HPDE6-E6E7 (cell line): ENCODE results near the gene ZG16B.

Source experiments
- DNase-seq: peaks from one replicate; pipeline ENCODE4 v3.0.0; 2011; ENCODE audit warnings: missing footprints; ENCODE audit errors: extremely low spot score

Gene ZG16B, protein sequence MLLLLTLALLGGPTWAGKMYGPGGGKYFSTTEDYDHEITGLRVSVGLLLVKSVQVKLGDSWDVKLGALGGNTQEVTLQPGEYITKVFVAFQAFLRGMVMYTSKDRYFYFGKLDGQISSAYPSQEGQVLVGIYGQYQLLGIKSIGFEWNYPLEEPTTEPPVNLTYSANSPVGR

GRCh38 chr16:2829501-2830354, at the start of gene ZG16B:
Gene ZG16B, plus strand, starts transcription at chr16:2830303. Its CDS starts 139 bp downstream, at chr16:2830442.
- DNase-seq: no peak

GRCh38 chr16:2782583-2783351, 47.3 kb upstream of the ZG16B start:
- no peak for DNase-seq

DNA sequence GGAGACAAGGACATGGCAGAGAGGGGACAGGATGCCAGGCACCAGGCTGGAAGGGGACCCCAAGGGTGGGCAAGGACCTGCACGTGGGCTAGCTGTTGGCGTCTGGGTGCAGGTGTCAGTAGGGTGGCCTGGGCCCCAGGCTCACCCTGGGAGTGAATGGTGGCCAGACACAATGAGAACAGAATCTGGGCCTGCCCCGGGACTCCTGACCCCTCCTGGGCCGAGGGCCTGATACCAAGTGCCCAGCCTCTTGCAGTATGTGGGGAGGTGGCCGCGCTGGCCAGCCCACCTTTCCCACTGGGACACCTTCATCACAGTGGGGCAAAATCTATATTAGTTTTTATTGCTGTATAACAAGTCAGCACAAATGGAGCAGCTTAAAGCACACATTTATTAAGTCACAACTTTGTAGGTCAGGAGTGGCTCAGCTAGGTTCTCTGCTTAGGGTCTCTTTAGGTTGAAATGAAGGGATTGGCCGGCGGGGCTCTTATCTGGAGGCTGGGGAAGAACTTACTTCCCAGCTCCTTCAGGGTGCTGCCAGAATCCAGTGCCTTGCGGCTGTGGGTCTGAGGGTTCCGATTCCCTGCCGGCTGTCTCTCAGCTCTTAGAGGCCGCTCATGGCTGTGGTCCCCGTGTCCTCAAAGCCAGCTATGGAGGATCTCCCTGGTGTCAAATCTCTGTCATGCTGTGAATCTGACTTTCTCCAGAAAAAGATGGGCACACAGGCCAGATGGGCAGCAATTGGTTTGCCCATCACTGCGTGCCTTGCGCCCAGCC, 46.3 kb upstream of the ZG16B start:
- DNase-seq: no peak

GRCh38 chr16:2784358-2785100, 45.6 kb upstream of the ZG16B start:
- no peak for DNase-seq

- no peak for DNase-seq
Measured at GRCh38 chr16:2785101-2785991, 44.8 kb upstream of the ZG16B start.

DNA sequence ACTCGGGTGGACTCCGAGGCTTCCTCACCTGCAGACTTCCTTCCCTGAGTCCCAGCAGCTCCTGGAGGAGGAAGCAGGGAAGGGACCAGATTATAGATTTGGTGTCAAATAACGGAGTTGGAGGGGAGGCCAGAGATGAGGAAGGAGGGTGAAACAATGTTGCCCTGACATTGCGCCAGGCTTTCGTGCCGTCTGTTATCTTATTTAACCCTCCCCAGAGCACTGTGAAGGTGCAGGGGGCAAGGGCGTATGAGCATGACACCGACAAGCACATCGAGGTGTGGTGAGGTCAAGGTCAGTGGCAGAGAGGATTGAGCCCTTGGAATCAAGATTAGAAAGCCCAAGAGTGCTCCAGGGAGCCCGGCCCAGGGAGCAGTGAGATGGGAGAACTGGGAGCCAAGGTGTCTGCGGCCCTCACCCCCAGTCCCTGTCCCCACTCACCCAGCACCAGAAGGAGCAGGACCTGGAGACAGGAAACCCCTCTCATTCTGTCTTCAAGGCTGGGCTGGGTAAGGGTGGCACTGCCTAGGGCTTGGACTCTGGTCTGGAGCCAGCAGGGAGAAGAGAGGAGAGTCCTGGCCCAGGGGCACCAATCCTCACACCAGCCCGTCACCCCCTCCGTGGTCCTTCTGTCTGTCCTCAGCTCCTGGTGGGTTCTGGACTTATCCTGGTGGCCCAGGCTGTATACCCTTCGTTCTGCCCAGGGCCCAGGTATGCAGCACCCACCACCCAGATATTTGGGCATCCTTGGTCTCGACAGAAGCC, 43.9 kb upstream of the ZG16B start:
- no peak for DNase-seq

DNA sequence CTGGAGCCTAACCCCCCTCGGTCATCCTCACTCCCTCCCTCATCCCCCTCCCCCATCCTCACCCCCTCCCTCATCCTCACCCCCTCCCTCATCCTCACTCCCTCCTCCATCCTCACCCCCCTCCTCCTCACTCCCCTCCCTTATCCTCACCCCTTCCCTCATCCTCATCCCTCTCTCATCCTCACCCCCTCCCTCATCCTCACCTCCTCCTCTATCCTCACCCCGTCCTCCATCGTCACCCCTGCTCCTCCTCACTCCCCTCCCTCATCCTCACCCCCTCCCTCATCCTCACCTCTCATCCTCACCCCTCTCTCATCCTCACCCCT, 43.3 kb upstream of the ZG16B start:
- no peak for DNase-seq

DNA sequence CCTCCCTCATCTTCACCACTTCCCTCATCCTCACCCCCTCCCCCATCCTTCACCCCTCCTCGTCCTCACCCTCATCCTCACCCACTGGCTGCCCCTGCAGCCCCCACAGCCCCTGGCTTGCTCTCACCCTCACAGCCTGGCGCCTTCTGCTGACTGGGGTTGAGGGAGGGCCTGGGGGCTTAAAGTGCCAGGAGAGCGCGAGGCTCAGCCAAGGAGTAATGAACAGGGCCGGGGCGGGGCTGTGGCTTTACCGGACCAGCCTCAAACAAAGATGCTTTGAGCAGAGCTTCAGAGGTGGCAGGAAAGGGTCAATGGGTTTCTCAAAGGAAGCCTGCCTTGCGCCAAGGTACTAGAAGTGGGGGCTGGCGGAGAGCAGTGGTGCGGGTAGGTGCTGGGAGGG, 42.7 kb upstream of the ZG16B start, which contains the start of gene PRSS33:
PRSS33 (minus strand) TSS at position 155 of the 400 bp plus-strand sequence. CDS start 1,013 bp downstream, outside the sequence.
- DNase-seq: no peak

DNA sequence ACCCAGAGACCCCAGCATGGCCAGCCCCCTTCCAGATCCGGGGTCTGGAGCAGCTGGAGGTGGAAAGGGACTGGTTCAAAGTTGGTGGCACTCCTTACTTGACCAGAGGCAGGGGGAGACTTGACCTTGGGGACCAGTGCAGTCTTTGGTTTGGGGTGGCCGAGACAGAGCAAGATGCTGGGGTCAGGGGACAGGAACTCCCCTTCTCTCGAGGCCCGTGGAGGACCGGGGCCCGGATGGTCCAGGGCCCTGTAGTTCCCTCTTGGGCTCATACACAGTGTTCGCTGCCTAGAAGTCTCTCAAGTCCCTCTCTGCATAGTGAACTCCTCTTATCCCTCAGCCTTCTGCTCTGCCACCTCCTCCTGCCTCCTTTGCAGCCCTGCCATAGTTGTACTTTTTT, 42.1 kb upstream of the ZG16B start:
- DNase-seq: no peak

- no peak for DNase-seq
Measured at GRCh38 chr16:2790631-2791030, 39.5 kb upstream of the ZG16B start.

DNA sequence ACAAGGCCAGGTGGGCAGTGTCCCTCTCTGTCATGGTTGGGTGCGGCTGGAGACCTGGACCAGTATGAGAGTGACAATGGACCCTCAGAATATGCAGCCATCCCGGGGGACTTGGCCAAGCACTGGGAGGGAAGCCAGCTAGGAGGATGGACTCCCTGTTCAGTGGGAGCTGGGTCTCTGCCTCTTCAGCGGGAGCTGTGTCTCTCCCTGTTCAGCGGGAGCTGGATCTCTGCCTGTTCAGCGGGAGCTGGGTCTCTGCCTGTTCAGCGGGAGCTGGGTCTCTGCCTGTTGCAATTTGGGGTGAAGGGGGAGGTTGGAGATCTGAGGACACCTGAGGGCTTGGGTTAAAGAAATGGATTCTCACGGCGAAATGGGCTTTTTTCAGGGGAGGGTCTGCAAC, 38.9 kb upstream of the ZG16B start:
- DNase-seq: no peak

DNA sequence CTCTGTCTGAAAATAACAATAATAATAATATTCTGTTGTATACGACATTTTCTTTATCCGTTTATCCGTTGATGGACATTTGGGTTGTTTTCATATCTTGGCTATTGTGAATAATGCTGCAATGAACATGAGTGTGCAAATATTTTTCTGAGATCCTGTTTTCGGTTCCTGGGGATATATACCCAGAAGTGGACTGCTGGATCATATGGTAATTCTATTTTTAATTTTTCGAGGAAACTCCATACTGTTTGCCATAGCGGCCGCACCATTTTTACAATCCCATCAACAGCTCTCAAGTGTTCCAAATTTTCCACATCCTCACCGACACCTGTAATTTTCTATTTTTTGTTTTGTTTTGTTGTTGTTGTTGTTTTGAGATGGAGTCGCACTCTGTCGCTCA, 37.2 kb upstream of the ZG16B start:
- DNase-seq: no peak

DNA sequence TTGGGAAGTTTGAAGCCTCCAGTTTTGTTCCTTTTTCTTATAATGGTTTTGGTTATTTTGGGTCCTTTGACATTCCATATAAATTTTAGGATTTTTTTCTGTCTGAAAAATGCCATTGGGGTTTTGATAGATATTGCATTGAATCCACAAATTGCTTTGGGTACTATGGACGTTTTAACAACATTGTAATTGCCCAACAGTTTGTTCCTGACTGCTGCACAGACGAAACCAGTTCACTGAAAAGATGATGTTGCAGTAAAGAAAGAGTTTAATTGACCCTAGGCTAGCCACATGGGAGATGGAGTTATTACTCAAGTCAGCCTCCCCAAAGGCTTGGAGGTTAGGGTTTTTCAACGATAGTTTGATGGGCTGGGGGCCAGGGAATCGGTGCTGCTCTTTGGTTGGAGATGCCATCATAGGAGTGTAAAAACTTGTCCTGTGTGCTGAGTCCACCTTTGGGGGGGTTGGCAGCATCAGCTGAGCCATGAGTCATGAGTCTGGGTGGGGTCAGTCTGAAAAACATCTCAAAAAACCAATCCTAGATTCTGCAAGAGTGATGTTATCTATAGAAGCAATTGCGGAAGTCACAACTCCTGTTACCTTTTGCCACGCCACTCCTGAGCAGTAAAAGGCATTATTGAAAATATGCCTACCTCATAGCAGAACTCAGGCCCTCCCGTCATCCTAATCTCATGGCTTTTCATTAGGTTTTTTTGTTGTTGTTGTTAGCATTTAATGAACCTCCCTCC, 34.5 kb upstream of the ZG16B start:
- DNase-seq: no peak

- no peak for DNase-seq
Measured at GRCh38 chr16:2798723-2799204, 31.3 kb upstream of the ZG16B start.

GRCh38 chr16:2799205-2799858, 30.8 kb upstream of the ZG16B start:
- DNase-seq: no peak

- no peak for DNase-seq
Measured at GRCh38 chr16:2799859-2800226, 30.3 kb upstream of the ZG16B start.

DNA sequence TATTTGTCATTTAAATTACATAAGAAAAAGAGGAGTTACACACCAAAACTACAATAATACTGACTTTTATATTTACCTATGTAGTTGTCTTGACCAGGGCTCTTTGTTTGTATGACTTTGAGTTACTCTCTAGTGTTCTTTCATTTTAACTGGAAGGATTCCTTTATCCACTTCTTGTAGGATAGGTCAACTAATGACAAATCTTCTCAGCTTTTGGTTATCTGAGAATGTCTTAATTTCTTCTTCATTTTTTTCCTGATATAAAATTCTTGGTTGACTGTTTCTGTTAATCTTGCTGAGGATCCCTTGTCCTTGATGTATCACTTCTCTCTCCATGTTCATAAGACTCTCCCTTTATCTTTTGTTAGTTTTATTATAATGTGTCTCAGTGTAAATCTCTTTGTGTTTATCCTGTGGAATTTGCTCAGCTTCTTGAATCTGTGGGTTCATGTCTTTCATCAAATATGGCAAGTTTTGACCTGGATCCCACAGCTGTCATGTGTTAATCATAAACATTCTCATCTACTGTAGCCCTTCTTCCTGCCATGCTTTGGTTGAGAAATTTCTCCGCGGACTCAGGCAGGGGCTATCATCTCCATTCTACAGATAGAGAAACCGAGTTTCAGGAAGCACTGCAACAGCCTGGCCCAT, 26.4 kb upstream of the ZG16B start:
- no peak for DNase-seq
